ENCODE measurements around the gene CAB39. TPM values are rescaled to one million over a fixed set of nuclear protein-coding genes. Genes with fewer than 3 reads are reported as not detected.

Gene CAB39
- polyA plus RNA-seq, 1 experiment = 23.6 TPM

DNA sequence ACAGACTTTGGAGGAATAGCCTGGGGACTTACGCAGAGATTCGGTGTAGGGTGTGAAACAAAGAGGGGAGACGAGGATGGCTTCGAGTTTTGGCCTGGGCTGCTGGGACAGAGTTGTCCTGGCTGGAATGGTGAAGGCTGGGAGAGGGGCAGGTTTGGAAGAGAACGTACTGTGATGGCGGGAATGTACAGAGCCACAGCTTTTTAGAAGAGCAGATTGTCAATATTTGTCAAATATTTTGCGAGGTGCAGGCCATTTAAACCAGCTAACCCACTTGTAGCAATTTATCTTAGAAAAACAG is 137.7 kb downstream of the CAB39 start:
- H3K36me3 ChIP-seq (ENCODE audit: control insufficient read depth, insufficient read depth, low read length) = no peaks in the 10 kb centered on the region
- TF ChIP-seq CTCF (IDR thresholded peaks at IDR 0.05; ENCODE audit: insufficient read depth, low read depth, low read length) = no peak
- POLR2A ChIA-PET = no interaction called here
- H3K27me3 ChIP-seq (ENCODE audit: control insufficient read depth, insufficient read depth, low read length) = peaks cover 7% of the 10 kb centered on the region
- CTCF ChIA-PET = interaction anchor here (0.7 to 1.9 kb wide), 7 partner anchors 8 to 137 kb away, joined by 3 to 9 read pairs (median 4); partner anchors contain the start of gene ITM2C
- no peak overlapping the region for H3K4me3 ChIP-seq (ENCODE audit: low read depth, low read length)
- DNase-seq (ENCODE audit: low read depth) = no peak

DNA sequence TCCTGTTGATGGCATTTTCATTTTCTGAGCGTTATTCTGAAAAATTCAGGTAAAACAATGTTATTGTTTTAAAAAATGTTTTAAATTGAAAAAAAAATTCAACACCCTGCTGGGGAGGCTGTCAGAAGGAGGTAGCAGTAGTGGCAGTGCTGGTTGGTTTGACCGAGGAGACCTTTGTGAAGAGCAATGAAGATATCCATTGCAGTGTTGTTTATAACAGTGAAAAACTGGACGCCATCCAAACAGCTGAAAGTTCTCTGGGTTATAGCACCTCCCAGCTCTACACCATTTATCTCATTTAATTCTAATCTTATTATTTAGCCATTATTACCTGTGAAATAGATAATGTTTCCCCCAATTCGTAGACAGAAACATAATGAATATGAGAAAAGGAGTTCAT is 139.5 kb downstream of the CAB39 start:
- CTCF ChIA-PET = interaction anchor here (1.0 to 1.8 kb wide), 4 partner anchors 12 to 135 kb away, joined by 3 to 5 read pairs (median 4); partner anchors contain the start of gene ITM2C
- DNase-seq (ENCODE audit: low read depth) = no peak
- POLR2A ChIA-PET = no interaction called here
- peaks cover 9% of the 10 kb centered on the region for H3K27me3 ChIP-seq (ENCODE audit: control insufficient read depth, insufficient read depth, low read length)
- TF ChIP-seq CTCF (IDR thresholded peaks at IDR 0.05; ENCODE audit: insufficient read depth, low read depth, low read length) = no peak
- H3K36me3 ChIP-seq (ENCODE audit: control insufficient read depth, insufficient read depth, low read length) = no peaks in the 10 kb centered on the region
- H3K4me3 ChIP-seq (ENCODE audit: low read depth, low read length) = no peak overlapping the region

DNA sequence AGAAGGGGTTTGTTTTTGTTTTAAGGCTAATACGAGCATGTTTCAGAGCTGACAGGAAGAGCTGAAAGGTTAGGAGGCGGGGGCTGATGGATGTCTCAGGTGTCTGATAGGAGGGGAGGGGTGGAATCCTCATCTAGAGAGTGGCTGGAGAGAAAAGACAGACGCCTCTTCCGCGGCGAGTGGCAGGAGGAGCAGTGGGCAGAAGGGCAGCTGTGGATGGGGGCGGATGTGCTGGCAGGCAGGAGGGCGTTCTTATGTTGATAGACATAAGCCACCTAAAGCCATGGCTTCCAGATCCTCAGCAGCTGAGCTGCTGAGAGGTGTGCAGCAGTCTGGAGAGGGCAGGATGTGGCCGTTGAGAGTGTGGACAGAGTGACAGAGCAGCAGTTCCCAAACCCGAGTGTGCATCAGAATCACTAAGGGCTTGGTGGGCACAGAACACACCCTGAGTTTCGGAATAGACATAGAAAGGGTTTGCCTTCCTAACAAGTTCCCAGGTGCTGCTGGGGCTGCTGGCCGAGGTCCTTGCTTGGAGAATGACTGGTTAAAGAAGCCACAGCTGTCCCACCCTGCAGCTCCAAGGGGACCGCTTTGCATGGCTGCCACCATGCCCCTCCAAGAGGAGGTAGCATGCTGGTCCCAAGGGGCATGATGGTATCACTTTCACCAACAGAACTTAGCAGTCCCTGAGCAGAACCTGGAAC is 149.1 kb downstream of the CAB39 start:
- no peak overlapping the region for H3K4me3 ChIP-seq (ENCODE audit: low read depth, low read length)
- ChIA-PET CTCF (interaction anchor here (0.9 to 3.7 kb wide), 5 partner anchors 8 to 170 kb away, joined by 3 to 18 read pairs (median 3); no protein-coding TSS in a partner anchor), POLR2A (no interaction called here)
- DNase-seq (ENCODE audit: low read depth) = no peak
- H3K27me3 ChIP-seq (ENCODE audit: control insufficient read depth, insufficient read depth, low read length) = peaks cover 16% of the 10 kb centered on the region
- no peak for TF ChIP-seq CTCF (IDR thresholded peaks at IDR 0.05; ENCODE audit: insufficient read depth, low read depth, low read length)
- no peaks in the 10 kb centered on the region for H3K36me3 ChIP-seq (ENCODE audit: control insufficient read depth, insufficient read depth, low read length)

DNA sequence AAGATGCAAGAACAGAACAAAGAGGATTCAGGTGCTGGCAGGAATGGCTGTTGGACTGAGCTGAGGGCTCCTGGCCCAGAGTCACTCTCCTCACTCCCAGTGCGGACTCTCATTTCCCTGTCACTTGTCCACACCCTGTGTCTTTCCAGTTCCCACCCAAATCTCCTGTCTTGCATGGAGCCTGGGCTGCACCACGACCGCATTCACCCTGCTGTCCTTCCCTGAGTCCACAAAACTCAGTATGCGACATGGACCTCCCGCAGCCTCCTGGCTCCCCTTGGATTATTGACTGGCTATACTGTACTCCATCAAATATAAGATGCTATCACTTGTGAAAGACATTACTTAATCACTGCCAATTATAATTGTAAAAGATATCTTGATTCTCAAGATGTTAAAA is 149.7 kb downstream of the CAB39 start:
- CTCF ChIA-PET = interaction anchor here (0.9 to 3.7 kb wide), 5 partner anchors 9 to 169 kb away, joined by 3 to 18 read pairs (median 3); no protein-coding TSS in a partner anchor

GRCh38 chr2:230863031-230863430 is 150.4 kb downstream of the CAB39 start:
- Histone ChIP-seq H3K27me3 (ENCODE audit: control insufficient read depth, insufficient read depth, low read length) (peaks cover 15% of the 10 kb centered on the region), H3K4me3 (ENCODE audit: low read depth, low read length) (no peak overlapping the region), H3K36me3 (ENCODE audit: control insufficient read depth, insufficient read depth, low read length) (no peaks in the 10 kb centered on the region)
- ChIA-PET CTCF (interaction anchor here (1.2 to 3.7 kb wide), 2 partner anchors 8 to 15 kb away, joined by 3 to 18 read pairs; no protein-coding TSS in a partner anchor), POLR2A (no interaction called here)
- TF ChIP-seq CTCF (IDR thresholded peaks at IDR 0.05; ENCODE audit: insufficient read depth, low read depth, low read length) = no peak
- no peak for DNase-seq (ENCODE audit: low read depth)

More for the DNA sequence above, 149.7 kb downstream of the CAB39 start:
- POLR2A ChIA-PET = no interaction called here
- no peak for DNase-seq (ENCODE audit: low read depth)
- Histone ChIP-seq H3K4me3 (ENCODE audit: low read depth, low read length) (no peak overlapping the region), H3K27me3 (ENCODE audit: control insufficient read depth, insufficient read depth, low read length) (peaks cover 15% of the 10 kb centered on the region), H3K36me3 (ENCODE audit: control insufficient read depth, insufficient read depth, low read length) (no peaks in the 10 kb centered on the region)
- TF ChIP-seq CTCF (IDR thresholded peaks at IDR 0.05; ENCODE audit: insufficient read depth, low read depth, low read length) = no peak
